NCI-H460 (cell line): Measurements from ENCODE around the gene NMT2. TPM values are rescaled to one million over a fixed set of nuclear protein-coding genes. Genes with fewer than 3 reads are reported as not detected.
"Not testable (repeated sequence)": the region's sequence is repeated elsewhere in the genome, so short reads cannot be mapped to it uniquely, and the experiment has no call there.

Source experiments
- DNase-seq: peaks from one replicate; pipeline ENCODE4 v3.0.0-alpha.2; 2016; ENCODE audit warnings: low read depth; ENCODE audit errors: extremely low read depth
- polyA plus RNA-seq: library from polyadenylated mRNA; depleted of rRNA; stranded (reverse); fragments of >200 nt; gene quantifications from 2 replicates; pipeline ENCODE4 v1.2.3, GENCODE V29; 2014; cell fraction: nucleus; rRNA removed
- total RNA-seq: library from RNA; depleted of rRNA; stranded (reverse); fragments of >200 nt; shearing (Covaris generic); gene quantifications from 2 replicates; pipeline ENCODE4 v1.2.3, GENCODE V29; 2014; rRNA removed

NMT2 gene
- total RNA-seq = 16.9 and 17.5 TPM in 2 replicates
- polyA plus RNA-seq = 11.3 and 17.9 TPM in 2 replicates

DNA sequence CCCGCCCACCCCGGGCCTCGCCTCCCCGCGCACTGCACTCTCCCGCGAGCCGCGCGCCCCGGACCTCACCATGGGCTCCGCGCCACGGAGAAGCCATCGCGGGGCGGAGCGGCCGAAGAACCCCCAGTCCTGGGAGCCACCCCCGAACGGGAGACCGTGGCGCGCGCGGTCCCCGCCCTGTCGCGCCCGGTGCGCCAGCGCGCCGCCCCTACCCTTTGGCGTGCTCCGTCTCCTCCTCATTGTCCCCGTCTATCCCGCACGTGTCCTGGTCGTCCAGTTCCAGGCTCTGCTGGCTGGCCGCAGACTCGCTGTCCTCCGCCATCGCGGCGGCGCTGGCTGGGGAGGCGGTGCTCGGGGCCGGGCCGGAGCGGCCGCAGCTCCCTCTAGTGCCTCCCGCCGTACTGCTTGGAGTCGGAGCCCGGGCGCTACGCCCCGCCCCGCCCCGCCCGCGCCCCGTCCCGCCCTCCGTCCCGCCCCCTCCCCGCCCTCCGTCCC, at the start of gene NMT2:
TSS of gene NMT2 (minus strand) at position 403 of the 495 bp plus-strand sequence. CDS start at position 322, 81 bp downstream.
- DNase-seq = no peak

DNA sequence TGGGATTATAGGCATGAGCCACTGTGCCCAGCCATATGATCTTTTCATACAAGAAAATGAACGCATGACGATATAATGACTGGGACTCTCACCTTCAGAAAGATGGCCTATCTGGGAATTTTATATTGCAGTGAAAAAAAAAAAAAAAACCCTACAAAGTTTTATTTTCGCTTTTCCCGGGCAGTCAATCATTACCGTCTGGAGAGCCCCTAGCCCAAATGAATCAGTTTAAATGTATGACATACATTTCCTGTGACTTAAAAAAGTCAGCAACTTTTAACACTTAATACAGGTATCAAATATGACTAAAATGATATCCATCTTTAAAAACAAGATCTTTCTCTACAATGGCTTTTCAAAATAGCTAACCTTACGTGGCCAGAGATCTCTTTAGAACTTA, 48.2 kb upstream of the NMT2 start:
- no peak for DNase-seq

DNA sequence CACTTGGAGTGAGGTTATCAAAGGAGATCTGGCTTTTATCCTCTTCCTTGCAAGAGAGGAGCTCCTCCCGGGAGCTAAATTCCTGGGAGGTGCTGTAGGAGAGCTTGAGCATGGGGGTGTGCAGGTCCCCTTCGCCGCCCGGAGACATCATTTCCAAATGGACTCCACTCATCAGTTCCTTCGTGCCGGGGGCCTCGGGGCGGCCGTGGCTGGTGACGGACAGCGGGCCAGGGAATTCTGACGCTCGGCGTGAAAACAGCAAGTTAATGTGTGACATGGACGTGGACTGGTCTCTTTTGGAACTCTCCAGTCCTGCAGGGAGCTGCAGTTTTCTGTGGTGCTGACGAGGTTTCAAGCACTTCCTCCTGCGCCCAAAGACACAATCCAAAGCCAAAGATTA, 45.7 kb upstream of the NMT2 start:
- no peak for DNase-seq

DNA sequence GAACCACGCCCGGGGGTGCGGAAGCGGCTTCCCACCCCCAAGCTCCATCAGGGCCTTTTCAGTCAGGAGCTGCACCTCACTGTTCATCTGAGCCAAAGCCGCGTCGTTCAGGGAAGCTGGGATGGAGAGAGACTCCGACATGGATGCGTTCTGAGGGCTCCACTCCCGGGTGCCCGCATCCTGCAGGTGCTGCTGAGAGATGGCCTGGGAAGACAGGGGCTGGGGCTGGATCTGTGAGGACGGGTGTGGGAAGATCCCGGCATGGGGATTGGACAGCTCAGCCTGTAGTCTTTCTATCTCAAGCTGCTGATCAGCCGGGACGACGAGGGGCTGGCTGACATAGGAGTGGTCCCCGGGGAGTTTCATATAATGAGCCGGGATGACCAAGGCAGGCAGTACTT, 45.0 kb upstream of the NMT2 start:
- DNase-seq = no peak

DNA sequence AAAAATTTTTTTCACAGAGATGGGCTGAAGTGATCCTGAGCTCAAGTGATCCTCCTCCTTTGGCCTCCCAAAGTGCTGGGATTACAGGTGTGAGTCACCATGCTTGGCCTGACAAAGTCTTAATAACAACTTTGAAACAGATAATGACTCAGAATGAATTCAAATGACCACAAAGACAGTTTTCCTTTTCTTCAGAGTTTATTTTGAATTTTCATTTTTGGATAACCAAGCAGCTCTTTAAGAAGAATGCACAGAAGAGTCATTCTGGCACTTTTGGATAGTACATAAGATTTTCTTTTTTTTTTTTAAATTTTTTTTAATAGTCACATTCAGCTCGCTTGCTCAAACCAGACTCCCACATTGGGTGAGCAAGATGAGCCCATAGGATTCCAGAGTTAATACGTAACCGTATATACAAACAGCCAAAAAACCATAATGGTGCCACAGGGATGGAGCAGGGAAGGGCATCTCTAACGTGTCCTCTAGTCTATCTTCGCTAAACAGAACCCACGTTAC, 43.0 kb upstream of the NMT2 start:
- no peak for DNase-seq

DNA sequence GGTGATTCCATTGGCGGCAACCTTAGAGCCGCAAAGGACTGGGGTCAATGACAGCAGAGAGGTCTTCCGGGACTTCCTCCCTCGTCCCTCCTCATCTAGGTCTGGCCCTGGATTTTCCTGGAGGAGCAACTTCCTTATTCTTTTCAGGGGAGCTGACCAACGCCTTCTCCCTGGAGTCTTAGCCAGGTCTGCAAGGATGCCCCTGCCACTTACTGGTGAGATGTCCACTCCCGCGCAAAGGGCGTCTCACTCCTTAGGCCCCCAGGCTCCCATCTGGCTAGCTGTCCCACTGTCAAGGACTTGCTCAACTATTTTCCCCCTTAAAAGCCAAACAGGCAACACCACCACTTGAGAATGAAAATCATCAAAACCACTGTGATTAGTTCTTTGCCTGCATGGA, 42.0 kb upstream of the NMT2 start:
- DNase-seq = no peak

DNA sequence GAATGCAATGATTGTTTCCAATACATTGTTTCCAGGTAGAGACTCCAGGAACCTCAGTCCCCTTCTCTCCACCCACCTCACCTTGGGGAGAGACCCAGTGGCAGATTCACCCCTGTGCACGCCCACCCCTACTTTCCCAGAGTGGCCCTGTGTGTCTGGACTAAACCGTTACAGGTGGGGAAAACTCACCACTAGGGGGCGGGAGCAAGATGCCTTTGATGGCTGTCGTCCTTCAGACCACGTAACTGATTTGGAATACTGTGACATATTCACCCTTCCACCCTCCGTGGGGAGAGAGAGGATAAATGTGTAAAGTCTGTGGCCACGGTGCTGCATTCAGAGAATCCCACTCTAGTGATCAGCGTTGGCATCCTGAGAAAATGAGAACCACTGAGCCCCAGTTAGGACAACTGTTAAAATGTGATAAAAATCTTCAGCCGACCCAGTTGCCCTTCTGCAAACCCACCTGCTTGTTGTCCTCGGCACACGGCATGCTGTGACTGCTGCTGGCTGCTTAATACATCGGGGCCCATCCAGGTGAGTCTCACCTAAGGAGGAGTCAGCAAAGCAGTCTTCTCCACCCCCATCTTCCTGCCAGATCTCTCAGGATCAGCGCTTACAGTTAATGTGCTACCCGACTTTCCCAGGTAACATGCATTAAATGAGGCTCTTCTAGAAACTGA, 41.5 kb upstream of the NMT2 start:
- DNase-seq = peak; percentile 64

DNA sequence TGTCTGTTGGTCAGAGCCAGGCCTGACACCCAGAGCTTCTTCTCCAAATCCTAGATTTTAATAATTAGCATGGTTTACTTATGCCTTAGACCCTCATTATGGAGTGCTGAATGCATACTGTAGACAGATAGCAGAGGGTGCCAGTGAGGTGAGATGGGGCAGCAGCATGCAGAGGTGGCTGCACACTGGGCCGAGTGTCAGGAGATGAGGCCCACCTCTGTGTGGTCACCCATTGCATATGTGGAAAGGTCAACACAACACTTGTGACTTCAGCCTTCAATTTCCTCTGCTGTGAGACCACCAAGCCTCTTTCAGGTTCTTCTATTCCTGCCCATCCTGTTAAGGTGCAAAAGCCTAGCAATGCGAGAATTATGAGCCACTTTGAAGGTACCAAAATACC, 39.7 kb upstream of the NMT2 start:
- DNase-seq = no peak

DNA sequence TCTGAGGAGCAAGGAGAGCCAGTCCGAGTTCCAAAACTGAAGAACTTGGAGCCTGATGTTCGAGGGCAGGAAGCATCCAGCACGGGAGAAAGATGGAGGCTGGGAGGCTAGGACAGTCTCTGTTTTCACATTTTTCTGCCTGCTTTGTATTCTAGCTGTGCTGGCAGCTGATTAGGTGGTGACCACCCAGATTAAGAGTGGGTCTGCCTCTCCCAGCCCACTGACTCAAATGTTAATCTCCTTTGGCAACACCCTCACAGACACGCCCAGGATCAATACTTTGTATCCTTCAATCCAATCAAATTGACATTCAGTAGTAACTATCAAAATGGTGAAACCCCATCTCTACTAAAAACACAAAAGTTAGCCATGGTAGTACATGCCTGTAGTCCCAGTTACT, 38.9 kb upstream of the NMT2 start:
- DNase-seq = not testable (repeated sequence)

DNA sequence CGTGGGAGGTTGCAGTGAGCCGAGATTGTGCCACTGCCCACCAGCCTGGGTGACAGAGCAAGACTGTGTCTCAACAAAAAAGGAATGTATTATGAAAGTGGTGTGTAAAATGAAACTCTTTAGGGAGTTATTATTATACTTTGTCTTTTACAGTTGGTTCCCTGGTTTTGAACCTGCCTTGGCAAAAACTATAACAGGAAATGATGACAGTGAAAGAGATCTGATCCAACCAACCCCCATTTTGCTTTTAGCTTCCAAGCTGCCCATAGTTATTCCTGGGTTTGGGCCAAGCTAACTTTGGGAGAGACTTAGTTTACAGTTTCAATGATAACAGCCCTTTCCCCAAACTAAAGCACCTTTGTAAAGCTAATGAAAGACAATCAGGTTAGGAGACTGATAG, 34.1 kb upstream of the NMT2 start:
- no peak for DNase-seq

DNA sequence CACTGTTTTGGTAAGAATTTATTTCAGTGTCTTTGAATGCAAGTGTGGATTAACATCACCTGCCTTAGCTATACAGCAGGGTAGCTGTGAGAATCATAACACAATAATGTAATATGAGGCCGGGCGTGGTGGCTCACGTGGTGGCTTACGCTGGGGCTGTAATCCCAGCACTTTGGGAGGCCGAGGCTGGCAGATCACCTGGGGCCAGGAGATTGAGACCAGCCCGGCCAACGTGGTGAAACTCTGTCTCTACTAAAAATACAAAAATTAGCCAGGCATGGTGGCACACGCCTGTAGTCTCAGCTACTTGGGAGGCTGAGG, 33.8 kb upstream of the NMT2 start:
- not testable (repeated sequence) for DNase-seq

DNA sequence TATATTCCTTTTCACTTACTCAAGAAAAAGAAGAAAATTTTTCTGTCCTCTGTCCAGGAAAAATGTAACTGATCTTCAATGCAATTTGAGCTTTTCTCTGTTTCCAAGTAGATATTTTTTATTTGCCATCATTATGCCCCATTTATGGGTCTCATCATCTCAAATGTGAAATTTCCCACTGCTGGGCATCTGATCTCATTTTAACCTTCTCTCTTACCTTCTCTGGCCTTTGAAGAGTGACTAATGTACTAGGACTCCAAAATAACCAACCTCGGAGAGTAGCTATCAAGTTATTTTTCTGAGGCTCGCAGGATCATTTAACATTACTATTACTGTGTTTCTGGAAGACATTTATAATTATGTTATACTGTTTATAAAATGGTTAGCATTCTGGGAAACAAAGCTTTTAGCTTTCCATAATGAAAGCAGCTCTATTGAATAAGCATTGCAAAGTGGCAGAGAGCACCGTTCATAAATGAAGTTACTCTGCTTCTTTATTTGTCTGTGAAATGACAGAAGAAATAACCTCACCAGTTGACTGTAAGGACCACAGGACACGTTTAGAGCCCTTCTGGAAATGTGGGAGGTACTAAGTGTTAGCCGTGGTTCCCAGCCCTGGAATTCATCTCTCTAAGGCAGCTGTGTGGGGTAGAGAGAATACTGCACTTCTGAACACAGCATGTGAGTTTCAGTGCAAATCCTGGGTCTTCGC, 33.3 kb upstream of the NMT2 start:
- DNase-seq = no peak

DNA sequence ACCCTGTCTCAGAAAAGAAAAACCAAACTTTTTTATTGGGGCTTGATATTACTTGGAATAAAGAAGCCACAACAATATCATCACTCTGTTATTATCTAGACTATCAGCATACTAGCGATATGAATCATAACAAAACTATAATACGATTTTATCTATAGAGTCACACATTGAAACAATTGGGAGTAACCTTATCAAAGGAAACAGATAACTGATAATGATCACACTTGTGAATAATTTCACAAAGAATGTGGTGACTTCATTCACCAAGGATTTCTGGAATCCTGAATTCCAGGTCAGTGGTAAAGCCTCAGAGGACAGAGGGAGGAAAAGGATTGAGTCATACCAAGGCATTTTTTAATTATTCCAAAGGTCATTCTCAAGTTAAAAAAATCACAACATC, 32.1 kb upstream of the NMT2 start:
- peak; percentile 67 for DNase-seq

DNA sequence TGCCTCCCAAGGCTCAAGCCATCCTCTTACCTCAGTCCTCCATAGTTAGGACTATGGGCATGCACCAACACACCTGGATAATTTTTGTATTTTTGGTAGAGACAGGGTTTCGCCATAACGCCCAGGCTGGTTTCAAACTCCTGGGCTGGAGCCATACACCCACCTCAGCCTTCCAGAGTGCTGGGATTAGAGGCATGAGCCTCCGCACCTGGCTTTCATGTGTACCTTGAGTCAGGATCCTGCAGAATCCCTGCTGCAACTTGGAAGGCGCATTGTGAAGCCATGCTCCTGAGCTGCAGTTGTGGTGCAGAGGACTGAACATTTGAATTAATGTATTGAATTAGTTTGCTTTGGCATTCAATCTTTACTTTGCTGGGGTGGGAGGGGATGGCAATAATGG, 29.4 kb upstream of the NMT2 start:
- DNase-seq = no peak

DNA sequence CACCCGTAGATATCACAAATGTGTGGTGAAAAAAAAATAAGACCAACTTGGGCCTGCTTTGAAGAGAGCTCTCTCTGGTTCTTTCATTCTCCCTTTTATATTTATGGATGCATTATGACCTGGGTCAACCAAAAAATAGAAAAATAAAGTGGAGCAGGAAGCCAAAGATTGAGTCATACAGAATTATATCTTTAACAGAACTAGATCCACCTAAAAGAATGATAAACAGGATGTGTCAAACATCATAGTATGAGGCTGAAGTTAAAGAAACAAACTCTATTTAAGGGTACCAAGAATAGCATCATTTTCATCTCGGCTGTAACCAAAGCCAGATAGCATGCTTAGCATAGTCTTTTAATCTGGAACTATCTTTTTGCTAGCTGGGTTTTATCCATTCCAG, 28.8 kb upstream of the NMT2 start:
- DNase-seq = no peak

DNA sequence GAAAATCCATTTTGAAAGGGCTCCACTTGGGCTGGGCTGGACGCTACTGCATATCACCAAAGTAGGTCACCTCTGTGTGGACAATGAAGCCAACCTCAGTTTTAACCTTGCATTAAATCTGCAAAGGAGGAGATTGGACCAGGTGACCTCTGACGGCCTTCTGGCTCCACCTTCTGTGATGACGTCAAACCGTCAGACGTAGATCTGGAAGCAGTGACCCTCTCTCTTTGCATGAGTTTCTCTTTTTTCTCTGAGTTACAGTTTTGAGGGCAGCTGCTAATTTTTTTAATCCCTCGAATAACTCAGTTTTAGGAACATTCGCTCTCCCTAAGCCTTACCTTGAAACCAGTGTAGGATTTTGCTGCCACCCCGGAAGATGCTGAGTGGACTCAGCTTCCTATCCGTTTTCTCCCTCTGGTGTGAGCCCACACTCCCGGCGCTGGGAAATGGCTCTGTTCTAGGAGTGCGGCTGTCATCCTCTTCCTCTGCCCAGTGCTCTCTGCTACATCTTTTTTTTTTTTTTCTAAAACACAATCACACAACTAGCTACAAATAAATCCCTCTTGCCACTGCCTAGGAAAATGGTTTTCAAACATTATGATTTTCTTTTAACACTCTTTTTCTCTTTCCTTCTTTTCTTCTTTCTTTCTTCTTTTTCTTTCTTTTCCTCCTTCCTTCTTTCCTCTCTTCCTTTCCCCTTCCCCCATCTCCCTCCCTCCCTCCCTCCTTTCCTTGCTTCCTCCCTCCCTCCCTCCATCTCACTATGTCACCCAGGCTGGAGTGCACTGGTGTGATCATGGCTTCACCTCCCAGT, 27.7 kb upstream of the NMT2 start:
- DNase-seq = no peak

DNA sequence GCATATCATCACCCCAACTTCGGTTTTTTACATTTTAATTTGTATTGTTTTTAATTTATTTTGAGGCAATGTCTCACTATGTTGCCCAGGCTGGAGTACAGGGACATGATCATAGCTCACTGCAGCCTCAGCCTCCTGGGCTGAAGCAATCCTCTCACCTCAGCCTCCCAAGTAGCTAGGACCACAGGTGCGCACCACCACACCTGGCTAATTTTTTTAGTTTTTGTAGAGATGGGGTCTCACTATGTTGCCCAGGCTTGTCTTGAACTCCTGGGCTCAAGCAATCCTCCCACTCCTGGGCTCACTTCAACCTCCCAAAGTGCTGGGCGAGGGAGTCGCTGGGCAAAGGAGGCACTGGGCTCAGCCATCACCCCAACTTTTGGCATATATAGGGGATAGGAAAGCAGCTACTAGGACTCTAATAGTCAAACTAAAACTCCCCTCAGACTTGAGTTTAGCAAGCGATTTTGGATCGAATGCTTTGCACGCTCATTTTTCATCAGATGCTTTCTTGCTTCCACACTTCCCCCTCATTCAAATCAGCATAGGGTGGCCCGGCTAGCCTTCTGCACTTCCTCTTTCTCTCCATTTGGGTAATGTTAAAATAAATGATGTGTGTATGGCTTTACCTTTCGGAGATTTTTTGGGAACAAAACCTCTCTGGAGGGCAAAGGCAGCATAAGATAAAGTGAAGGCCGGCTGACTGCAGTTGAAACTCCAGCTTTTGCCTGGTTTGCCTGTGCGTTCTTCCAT, 20.8 kb upstream of the NMT2 start:
- DNase-seq = no peak

DNA sequence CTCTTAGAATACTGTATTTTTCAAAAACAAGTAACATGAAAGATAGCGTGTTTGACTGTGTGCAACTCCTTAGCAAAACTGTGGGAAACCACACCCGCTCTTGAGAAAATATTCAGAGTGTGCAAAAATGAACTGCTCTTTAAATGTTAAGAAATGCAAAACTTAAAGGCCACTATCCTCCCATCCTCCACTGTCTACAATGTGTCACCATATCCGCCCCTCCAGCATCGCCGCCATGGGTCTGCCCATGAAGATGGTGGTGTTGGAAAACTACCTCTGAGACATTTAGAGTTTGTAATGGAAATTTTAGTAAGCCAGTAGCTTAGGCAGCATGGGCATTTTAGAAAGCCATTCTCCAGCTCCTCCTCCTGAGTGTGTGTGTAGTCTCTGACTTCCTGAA, 20.1 kb upstream of the NMT2 start:
- no peak for DNase-seq

DNA sequence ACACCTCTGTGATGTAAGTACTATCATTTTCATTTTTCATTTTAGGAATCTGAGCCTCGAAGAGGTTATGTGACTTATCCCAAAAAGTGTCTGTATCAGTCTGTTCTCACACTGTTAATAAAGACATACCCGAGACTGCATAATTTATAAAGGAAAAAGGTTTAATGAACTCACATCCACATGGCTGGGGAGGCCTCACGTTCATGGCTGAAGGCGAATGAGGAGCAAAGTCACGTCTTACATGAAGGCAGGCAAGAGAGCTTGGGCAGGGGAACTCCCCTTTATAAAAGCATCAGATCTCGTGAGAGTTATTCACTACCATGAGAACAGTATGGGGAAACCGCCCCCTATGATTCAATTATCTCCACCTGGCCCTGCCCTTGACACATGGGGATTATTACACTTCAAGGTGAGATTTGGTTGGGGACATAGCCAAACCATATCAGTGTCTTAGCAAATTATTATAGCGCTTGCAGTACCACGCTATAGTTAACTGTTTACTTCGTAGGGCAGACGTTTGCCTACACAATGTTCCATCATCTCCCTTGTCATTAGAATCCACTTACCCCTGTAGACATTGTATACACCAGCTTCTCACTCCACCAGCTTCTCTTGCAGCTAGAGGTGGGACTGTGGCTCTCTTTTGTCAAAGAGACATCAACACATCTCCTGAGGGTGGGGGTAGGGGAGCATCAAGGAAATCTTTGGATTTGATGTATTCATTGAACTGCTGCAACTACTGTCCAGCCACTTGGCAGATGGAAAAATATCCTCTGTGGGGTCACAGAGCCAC, 15.4 kb upstream of the NMT2 start:
- DNase-seq = no peak
